ENCODE data around the gene MTHFS.

Gene MTHFS

GRCh38 chr15:79804838-79805237, 92.0 kb downstream of the MTHFS start:
- no peak for DNase-seq

DNA sequence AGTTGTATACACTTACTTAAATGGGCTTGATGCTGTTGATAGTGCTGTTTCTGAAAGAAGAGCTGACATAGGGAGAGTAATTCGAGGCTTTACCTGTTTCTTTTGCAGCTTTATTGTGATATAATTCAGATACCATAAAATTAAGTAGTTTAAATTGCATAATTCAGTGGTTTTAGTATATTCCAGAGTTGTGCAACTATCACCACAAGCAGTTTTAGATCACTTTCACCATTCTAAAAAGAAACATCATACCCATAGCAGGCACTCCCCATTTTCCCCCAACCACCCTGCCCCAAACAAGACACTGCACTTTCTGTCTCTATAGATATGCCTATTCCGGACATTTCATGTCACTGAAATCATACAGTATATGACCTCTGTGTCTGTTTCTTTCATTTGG, 98.5 kb downstream of the MTHFS start:
- no peak for DNase-seq

All from stimulated activated CD4-positive, alpha-beta T cell treated with anti-CD3 and anti-CD28 coated beads, Interleukin-12 subunit alpha, Interleukin-12 subunit beta, amount 100 ng/mL, for 4 hours (primary cell).